SH-SY5Y (cell line): ENCODE measurements around the gene OR52K1.

ENCODE experiments used
- GATA2 ChIP-seq: IDR thresholded peaks from 2 replicates; pipeline ENCODE4 v1.6.1; 2011; ENCODE audit warnings: mild to moderate bottlenecking, low read depth, low read length
- GATA3 ChIP-seq: IDR thresholded peaks from 2 replicates; pipeline ENCODE4 v1.6.1; 2011; ENCODE audit warnings: low read depth, mild to moderate bottlenecking, low read length, moderate library complexity

DNA sequence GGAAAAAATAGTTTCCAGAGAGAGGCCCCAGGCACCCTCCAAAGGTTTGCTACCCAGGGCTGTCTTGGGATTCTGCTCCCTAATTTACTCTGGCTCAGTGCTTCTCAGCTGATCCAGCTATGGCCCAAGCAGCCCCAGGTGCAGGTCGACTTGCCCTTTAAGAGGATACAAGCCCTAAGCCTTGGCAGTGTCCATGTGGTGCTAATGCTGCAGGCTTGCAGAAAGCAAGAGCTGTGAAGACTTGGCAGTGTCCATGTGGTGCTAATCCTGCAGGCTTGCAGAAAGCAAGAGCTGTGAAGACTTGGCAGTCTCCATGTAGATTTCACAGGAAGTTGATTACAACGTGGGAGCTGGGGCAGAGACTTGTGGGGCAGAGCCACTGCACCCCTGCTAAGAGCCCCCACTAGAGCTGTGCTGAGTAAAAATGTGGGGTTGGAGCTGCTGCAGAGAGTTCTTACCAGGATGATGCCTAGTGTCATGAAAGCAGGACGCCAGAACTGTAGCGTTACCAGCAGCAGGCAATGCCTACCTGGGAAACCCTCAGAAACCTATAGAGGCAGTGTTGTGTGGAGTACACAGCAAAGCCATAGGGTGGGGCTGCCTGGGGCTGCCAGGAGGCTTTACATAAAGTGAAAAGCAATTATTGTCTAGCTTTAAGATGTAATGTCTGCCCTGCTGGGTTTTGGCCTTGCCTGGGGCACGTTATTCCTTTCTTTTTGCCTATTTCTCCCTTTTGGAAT, 16.1 kb upstream of the OR52K1 start:
- no peak for TF ChIP-seq GATA2
- TF ChIP-seq GATA3, result no peak
